HepG2 (cell line): ENCODE results near the gene UNKL. TPM values are rescaled to one million over a fixed set of nuclear protein-coding genes. Genes with fewer than 3 reads are reported as not detected.
A peak's percentile ranks its signal among the peaks of the same experiment; 100 is the strongest.

Experiments
- AKNA ChIP-seq: sonication (generic); formaldehyde crosslinking; IDR thresholded peaks from 2 replicates; pipeline ENCODE4 v1.4.0; 2020; ENCODE audit warnings: missing genetic modification reagents, borderline replicate concordance
- ISL2 ChIP-seq: sonication (generic); formaldehyde crosslinking; IDR thresholded peaks from 2 replicates; pipeline ENCODE4 v1.5.0; 2020; ENCODE audit warnings: missing genetic modification reagents
- MTA3 ChIP-seq: sonication (generic); formaldehyde crosslinking; IDR thresholded peaks from 2 replicates; pipeline ENCODE4 v1.4.0; 2020; ENCODE audit warnings: missing genetic modification reagents
- MYC ChIP-seq: sonication (generic); formaldehyde crosslinking; IDR thresholded peaks from 2 replicates; pipeline ENCODE4 v1.9.0; 2021; ENCODE audit warnings: missing genetic modification reagents, borderline replicate concordance
- PCBP2 ChIP-seq: fragments of 200-400 bp; formaldehyde crosslinking; optimal IDR thresholded peaks from 2 replicates; pipeline ENCODE3; 2018; ENCODE audit warnings: low read length, low read depth; ENCODE audit not compliant: poor library complexity, severe bottlenecking
- RARA ChIP-seq: IDR thresholded peaks from 2 replicates; pipeline ENCODE4 v1.6.1; 2016; ENCODE audit warnings: missing genetic modification reagents, missing compliant biosample characterization
- RFX5 ChIP-seq: IDR thresholded peaks from 2 replicates; pipeline ENCODE4 v1.6.1; 2011; ENCODE audit warnings: low read depth, low read length, improper control_type of control experiment
- SIN3B ChIP-seq: fragments of 150-350 bp; IDR thresholded peaks from 2 replicates; pipeline ENCODE4 v1.6.1; 2014; ENCODE audit warnings: low read length
- SMARCC2 ChIP-seq: fragments of 450-650 bp; IDR thresholded peaks from 2 replicates; pipeline ENCODE4 v1.6.1; 2017; ENCODE audit warnings: antibody characterized with exemption, mild to moderate bottlenecking
- SNAPC5 ChIP-seq: sonication (generic); formaldehyde crosslinking; IDR thresholded peaks from 2 replicates; pipeline ENCODE4 v1.8.1; 2023; ENCODE audit warnings: mild to moderate bottlenecking, missing genetic modification reagents, borderline replicate concordance
- TFAP4 ChIP-seq: sonication (generic); IDR thresholded peaks from 2 replicates; pipeline ENCODE4 v1.6.1; 2016; ENCODE audit warnings: low read depth, borderline replicate concordance
- TFE3 ChIP-seq: IDR thresholded peaks from 2 replicates; pipeline ENCODE4 v1.6.1; 2016
- ZBTB34 ChIP-seq: sonication (generic); formaldehyde crosslinking; IDR thresholded peaks from 2 replicates; pipeline ENCODE4 v1.8.0; 2022; ENCODE audit warnings: mild to moderate bottlenecking, missing genetic modification reagents
- ZKSCAN5 ChIP-seq: sonication (generic); formaldehyde crosslinking; IDR thresholded peaks from 2 replicates; pipeline ENCODE4 v1.5.1; 2020; ENCODE audit warnings: mild to moderate bottlenecking, missing genetic modification reagents
- ZNF230 ChIP-seq: sonication (generic); formaldehyde crosslinking; IDR thresholded peaks from 2 replicates; pipeline ENCODE4 v1.4.0; 2020; ENCODE audit warnings: mild to moderate bottlenecking, missing genetic modification reagents
- ZNF296 ChIP-seq: sonication (generic); formaldehyde crosslinking; conservative IDR thresholded peaks from 2 replicates; pipeline ENCODE4 v1.5.0; 2020; ENCODE audit warnings: mild to moderate bottlenecking, missing genetic modification reagents
- ZNF331 ChIP-seq: sonication (generic); formaldehyde crosslinking; IDR thresholded peaks from 2 replicates; pipeline ENCODE4 v1.4.0; 2020; ENCODE audit warnings: missing genetic modification reagents
- ZNF430 ChIP-seq: sonication (generic); formaldehyde crosslinking; IDR thresholded peaks from 2 replicates; pipeline ENCODE4 v1.9.0; 2021; ENCODE audit warnings: mild to moderate bottlenecking, missing genetic modification reagents
- ZNF549 ChIP-seq: sonication (generic); formaldehyde crosslinking; IDR thresholded peaks from 2 replicates; pipeline ENCODE4 v1.5.0; 2020; ENCODE audit warnings: missing genetic modification reagents
- ZNF782 ChIP-seq: sonication (generic); formaldehyde crosslinking; IDR thresholded peaks from 2 replicates; pipeline ENCODE4 v1.4.0; 2020; ENCODE audit warnings: missing genetic modification reagents, mild to moderate bottlenecking, borderline replicate concordance
- polyA plus RNA-seq, 8 experiments: library from polyadenylated mRNA; depleted of rRNA in 3 of 8; stranded (reverse) in 7 of 8; unstranded in 1 of 8; fragments of >200 nt; fragmentation: Illumina TruSeq in 4 of 8; extraction: Trizol in 4 of 8; gene quantifications; 2 replicates each; pipeline versions ENCODE4 v1.2.1 to v1.2.3, GENCODE V29; 2011 to 2016; ENCODE audit warnings: low read depth in 4 of 8, missing spikeins in 1 of 8, mixed read lengths in 1 of 8; ENCODE audit not compliant: insufficient read depth in 1 of 8
- total RNA-seq, 5 experiments: library from RNA; depleted of rRNA; stranded (reverse); fragments of >200 nt; fragmentation: Illumina TruSeq; extraction: Trizol; gene quantifications; 2 replicates each; pipeline ENCODE4 v1.2.3, GENCODE V29; 2016; ENCODE audit warnings: low read depth in 1 of 5

The UNKL gene
- total and polyA plus RNA-seq, 2 of the 13 experiments (the other 11 are each of a cell fraction or from before 2014, with no cell fraction given): 10.4 to 17.6 TPM

GRCh38 chr16:1331712-1332617, 82.5 kb downstream of the UNKL start (continued):
- TF ChIP-seq TFE3 (no peak), AKNA (CRISPR knock-in tag) (no peak), ZNF430 (CRISPR knock-in tag) (no peak), PCBP2 (no peak), ZNF331 (peak; percentile 54; the same call in 1 of the 2 replicates), TFAP4 (peak; percentile 93), ZNF230 (CRISPR knock-in tag) (no peak), ZBTB34 (CRISPR knock-in tag) (no peak), RFX5 (peak; percentile 50; the same call in 1 of the 2 replicates), ZNF549 (CRISPR knock-in tag) (no peak), SIN3B (no peak), RARA (CRISPR knock-in tag) (no peak), MTA3 (CRISPR knock-in tag) (no peak), ISL2 (CRISPR knock-in tag) (no peak), ZNF296 (no peak), ZNF782 (CRISPR knock-in tag) (no peak), SNAPC5 (CRISPR knock-in tag) (no peak), ZKSCAN5 (CRISPR knock-in tag) (no peak), SMARCC2 (no peak), MYC (CRISPR knock-in tag) (no peak)
